ENCODE measurements around the gene OR51A7.
"Not testable (repeated sequence)": the region's sequence is repeated elsewhere in the genome, so short reads cannot be mapped to it uniquely, and the experiment has no call there.

OR51A7 gene

DNA sequence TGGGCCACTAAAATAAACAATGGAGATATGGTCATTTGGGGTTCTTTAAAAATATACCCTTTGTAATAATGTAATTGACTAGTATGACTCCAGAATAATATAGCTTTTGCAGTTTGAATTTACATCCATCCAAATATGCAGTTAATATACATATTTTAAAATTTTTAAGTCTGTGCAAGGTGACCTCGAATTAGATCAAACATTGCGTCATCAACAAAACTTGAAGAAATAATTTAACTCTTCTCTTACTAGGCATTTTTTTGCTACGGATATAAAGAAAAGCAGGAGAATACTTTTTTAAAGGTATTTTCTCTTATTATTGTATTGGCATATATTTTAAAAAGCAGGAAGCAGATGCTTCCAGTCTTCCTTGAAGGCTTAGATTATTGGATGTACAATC is 33.2 kb downstream of the OR51A7 start:
- intact Hi-C loops (cut with DNase I) = no loop called here
- no peak for DNase-seq

DNA sequence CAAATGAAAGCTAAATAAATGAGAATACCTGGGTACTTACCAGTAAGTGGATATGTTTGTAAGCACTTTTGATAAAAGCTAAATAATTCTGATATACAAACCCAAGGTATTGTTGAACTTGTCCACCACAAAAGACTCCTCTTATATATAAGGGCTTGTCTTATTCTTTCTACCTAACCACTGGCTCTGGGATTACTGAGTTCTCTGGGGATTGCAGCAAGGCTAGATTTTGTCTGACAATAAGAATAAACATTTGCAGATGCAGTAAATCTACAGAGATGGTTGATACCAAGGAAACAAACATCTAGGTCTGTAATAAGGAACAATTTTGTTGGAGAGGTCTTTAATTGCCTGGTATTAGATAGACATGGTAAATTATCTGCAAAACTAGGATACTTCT is 43.9 kb downstream of the OR51A7 start, which contains the start of gene OR51A4:
Gene OR51A4, minus strand, starts transcription at position 101 of the 400 bp plus-strand sequence. CDS start 505 bp downstream, outside the sequence.
- intact Hi-C loops (cut with DNase I) = no loop called here
- no peak for DNase-seq

GRCh38 chr11:4955613-4956012 is 52.0 kb downstream of the OR51A7 start, which contains the start of gene OR51A2:
TSS of gene OR51A2 (minus strand) at chr11:4955713. CDS start at chr11:4955713, 0 bp downstream.
- DNase-seq; intact Hi-C loops (cut with DNase I): not testable (repeated sequence)

GRCh38 chr11:4957396-4957795 is 53.8 kb downstream of the OR51A7 start:
- intact Hi-C loops (cut with DNase I) = no loop called here
- no peak for DNase-seq

Data from posterior cingulate gyrus (tissue), 11 donors.